H9 (cell line): ENCODE results near the gene ACSS2. TPM values are rescaled to one million over a fixed set of nuclear protein-coding genes. Genes with fewer than 3 reads are reported as not detected.

Experiments used
- DNase-seq: peaks from one replicate; pipeline ENCODE4 v3.0.0-alpha.2; 2017
- H2AFZ ChIP-seq: one replicate; pipeline ENCODE4 v1.6.1; 2013; ENCODE audit warnings: mild to moderate bottlenecking, low read length, control low read depth, moderate library complexity
- H2AK5ac ChIP-seq: 2 replicates; pipeline ENCODE4 v1.6.1; 2013; ENCODE audit warnings: low read length, control low read depth, mixed read lengths; ENCODE audit not compliant: insufficient read length
- H2BK120ac ChIP-seq: one replicate; pipeline ENCODE4 v1.6.1; 2013; ENCODE audit warnings: low read depth, mild to moderate bottlenecking, low read length, control low read depth, inconsistent platforms; ENCODE audit not compliant: poor library complexity, severe bottlenecking
- H2BK12ac ChIP-seq: 2 replicates; pipeline ENCODE4 v1.6.1; 2013; ENCODE audit warnings: low read length, control low read depth, mixed read lengths, low read depth; ENCODE audit not compliant: insufficient read length
- H2BK15ac ChIP-seq: 2 replicates; pipeline ENCODE4 v1.6.1; 2013; ENCODE audit warnings: low read depth, low read length, control low read depth
- H2BK20ac ChIP-seq: one replicate; pipeline ENCODE4 v1.6.1; 2013; ENCODE audit warnings: low read depth, mild to moderate bottlenecking, low read length, control low read depth, inconsistent platforms; ENCODE audit not compliant: poor library complexity, severe bottlenecking
- H2BK5ac ChIP-seq: 2 replicates; pipeline ENCODE4 v1.6.1; 2013; ENCODE audit warnings: low read length, control low read depth, mixed read lengths; ENCODE audit not compliant: insufficient read length
- H3K14ac ChIP-seq: 2 replicates; pipeline ENCODE4 v1.6.1; 2013; ENCODE audit warnings: low read length, control low read depth; ENCODE audit not compliant: insufficient read depth
- H3K18ac ChIP-seq: 2 replicates; pipeline ENCODE4 v1.6.1; 2013; ENCODE audit warnings: low read depth, mild to moderate bottlenecking, mixed read lengths, low read length, control low read depth; ENCODE audit not compliant: insufficient read length
- H3K23ac ChIP-seq: 2 replicates; pipeline ENCODE4 v1.6.1; 2013; ENCODE audit warnings: low read length, control low read depth, mixed read lengths, low read depth; ENCODE audit not compliant: insufficient read length
- H3K23me2 ChIP-seq: 2 replicates; pipeline ENCODE4 v1.6.1; 2013; ENCODE audit warnings: low read depth, mild to moderate bottlenecking, mixed read lengths, low read length, control low read depth; ENCODE audit not compliant: insufficient read length, poor library complexity, severe bottlenecking
- H3K27ac ChIP-seq: 2 replicates; pipeline ENCODE4 v1.5.1; 2013; ENCODE audit warnings: low read length, control low read depth, mixed read lengths, low read depth; ENCODE audit not compliant: insufficient read length
- H3K27me3 ChIP-seq: 2 replicates; pipeline ENCODE4 v1.6.1; 2013; ENCODE audit warnings: low read length, control low read depth, inconsistent platforms; ENCODE audit not compliant: insufficient read depth
- H3K4ac ChIP-seq: 2 replicates; pipeline ENCODE4 v1.6.1; 2013; ENCODE audit warnings: low read depth, mild to moderate bottlenecking, control low read depth, inconsistent platforms, low read length, moderate library complexity
- H3K4me1 ChIP-seq: 2 replicates; pipeline ENCODE4 v1.6.1; 2013; ENCODE audit warnings: low read length, control low read depth, inconsistent platforms; ENCODE audit not compliant: insufficient read depth
- H3K4me2 ChIP-seq: 2 replicates; pipeline ENCODE4 v1.6.1; 2013; ENCODE audit warnings: low read length, control low read depth, mixed read lengths; ENCODE audit not compliant: insufficient read length, insufficient read depth
- H3K56ac ChIP-seq: 2 replicates; pipeline ENCODE4 v1.6.1; 2013; ENCODE audit warnings: low read depth, mild to moderate bottlenecking, mixed read lengths, low read length, control low read depth; ENCODE audit not compliant: insufficient read length
- H3K79me1 ChIP-seq: 2 replicates; pipeline ENCODE4 v1.6.1; 2013; ENCODE audit warnings: low read depth, mild to moderate bottlenecking, moderate library complexity, low read length, control low read depth, inconsistent platforms; ENCODE audit not compliant: insufficient read depth, poor library complexity, severe bottlenecking
- H3K79me2 ChIP-seq: 2 replicates; pipeline ENCODE4 v1.6.1; 2013; ENCODE audit warnings: low read length, control low read depth, inconsistent platforms; ENCODE audit not compliant: insufficient read depth
- H3K9ac ChIP-seq: 2 replicates; pipeline ENCODE4 v1.6.1; 2013; ENCODE audit warnings: low read length, control low read depth, mixed read lengths; ENCODE audit not compliant: insufficient read length; ENCODE audit errors: extremely low read depth
- H3K9me3 ChIP-seq: one replicate; pipeline ENCODE4 v1.6.1; 2013; ENCODE audit warnings: low read depth, low read length, inconsistent platforms; ENCODE audit not compliant: control insufficient read depth
- H3T11ph ChIP-seq: one replicate; pipeline ENCODE4 v1.6.1; 2013; ENCODE audit warnings: mild to moderate bottlenecking, low read length, control low read depth, inconsistent platforms
- H4K20me1 ChIP-seq: one replicate; pipeline ENCODE4 v1.6.1; 2013; ENCODE audit not compliant: control insufficient read depth, insufficient read length, insufficient read depth
- H4K5ac ChIP-seq: 2 replicates; pipeline ENCODE4 v1.6.1; 2013; ENCODE audit warnings: low read depth, mild to moderate bottlenecking, mixed read lengths, low read length, control low read depth; ENCODE audit not compliant: insufficient read length
- H4K8ac ChIP-seq: replicated peaks from 2 replicates; pipeline ENCODE4 v1.6.1; 2013; ENCODE audit warnings: low read length, control low read depth, mixed read lengths, low read depth; ENCODE audit not compliant: insufficient read length
- H4K91ac ChIP-seq: 2 replicates; pipeline ENCODE4 v1.6.1; 2013; ENCODE audit warnings: low read depth, mild to moderate bottlenecking, moderate library complexity, mixed read lengths, low read length, control low read depth; ENCODE audit not compliant: insufficient read length
- H3K27ac Mint-ChIP-seq, 3 experiments: 2 replicates in 2 of 3; 3 replicates in 1 of 3; pipeline ENCODE4 v1.8.0; 2020 to 2021; ENCODE audit warnings: mixed read lengths in 3 of 3, mild to moderate bottlenecking in 1 of 3, moderate library complexity in 1 of 3
- H3K27me3 Mint-ChIP-seq: 2 replicates; pipeline ENCODE4 v1.8.0; 2021; ENCODE audit warnings: low read depth, mild to moderate bottlenecking, moderate library complexity, mixed read lengths
- H3K36me3 Mint-ChIP-seq, 3 experiments: 2 replicates in 2 of 3; 3 replicates in 1 of 3; pipeline ENCODE4 v1.8.0; 2020 to 2021; ENCODE audit warnings: low read depth in 3 of 3, mixed read lengths in 3 of 3; ENCODE audit not compliant: insufficient read depth in 1 of 3
- H3K4me1 Mint-ChIP-seq, 2 experiments: 2 replicates each; pipeline ENCODE4 v1.8.0; 2020; ENCODE audit warnings: mixed read lengths in 2 of 2
- H3K4me3 Mint-ChIP-seq, 2 experiments: 2 replicates in 1 of 2; 3 replicates in 1 of 2; pipeline ENCODE4 v1.8.0; 2020 to 2021; ENCODE audit warnings: mild to moderate bottlenecking in 2 of 2, mixed read lengths in 2 of 2, moderate library complexity in 1 of 2
- H3K9me3 Mint-ChIP-seq, 2 experiments: 2 replicates in 1 of 2; 3 replicates in 1 of 2; pipeline ENCODE4 v1.8.0; 2020; ENCODE audit warnings: mild to moderate bottlenecking in 2 of 2, mixed read lengths in 2 of 2, moderate library complexity in 1 of 2
- WGBS: extraction: QIAGEN DNeasy Blood & Tissue Kit; methylation state at CpG from one replicate; pipeline ENCODE4 v1.1.7; 2013; ENCODE audit warnings: missing lambda C conversion rate, low lambda C conversion rate, mixed read lengths; ENCODE audit not compliant: insufficient read length; ENCODE audit errors: extremely low coverage; 5-methylcytosine and 5-hydroxymethylcytosine counted together
- long read RNA-seq: library from polyadenylated mRNA; unstranded; transcript quantifications from one replicate; pipeline ENCODE4 v2.0.0, GENCODE V29; 2020
- total RNA-seq: library from RNA; stranded (reverse); gene quantifications from 2 replicates; pipeline ENCODE4 v1.2.1, GENCODE V29; 2021
- TF ChIP-seq, protein P1 (sequence below): fragments of 200-600 bp; sonication (generic); conservative IDR thresholded peaks from 3 replicates; pipeline ENCODE4 v1.8.0; 2021; ENCODE audit warnings: antibody characterized with exemption, mild to moderate bottlenecking

The ACSS2 gene, protein sequence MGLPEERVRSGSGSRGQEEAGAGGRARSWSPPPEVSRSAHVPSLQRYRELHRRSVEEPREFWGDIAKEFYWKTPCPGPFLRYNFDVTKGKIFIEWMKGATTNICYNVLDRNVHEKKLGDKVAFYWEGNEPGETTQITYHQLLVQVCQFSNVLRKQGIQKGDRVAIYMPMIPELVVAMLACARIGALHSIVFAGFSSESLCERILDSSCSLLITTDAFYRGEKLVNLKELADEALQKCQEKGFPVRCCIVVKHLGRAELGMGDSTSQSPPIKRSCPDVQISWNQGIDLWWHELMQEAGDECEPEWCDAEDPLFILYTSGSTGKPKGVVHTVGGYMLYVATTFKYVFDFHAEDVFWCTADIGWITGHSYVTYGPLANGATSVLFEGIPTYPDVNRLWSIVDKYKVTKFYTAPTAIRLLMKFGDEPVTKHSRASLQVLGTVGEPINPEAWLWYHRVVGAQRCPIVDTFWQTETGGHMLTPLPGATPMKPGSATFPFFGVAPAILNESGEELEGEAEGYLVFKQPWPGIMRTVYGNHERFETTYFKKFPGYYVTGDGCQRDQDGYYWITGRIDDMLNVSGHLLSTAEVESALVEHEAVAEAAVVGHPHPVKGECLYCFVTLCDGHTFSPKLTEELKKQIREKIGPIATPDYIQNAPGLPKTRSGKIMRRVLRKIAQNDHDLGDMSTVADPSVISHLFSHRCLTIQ
- 12.2 and 15.4 TPM in 2 replicates for total RNA-seq
- long read RNA-seq, transcript ACSS2-202 (18 exons, 3,065 nt), result major isoform, 93 of 111 reads
- long read RNA-seq, partial matches to known transcripts, result 4 of 111 reads
- long read RNA-seq, other reads (novel, unspliced or antisense), result 12 of 111 reads

DNA sequence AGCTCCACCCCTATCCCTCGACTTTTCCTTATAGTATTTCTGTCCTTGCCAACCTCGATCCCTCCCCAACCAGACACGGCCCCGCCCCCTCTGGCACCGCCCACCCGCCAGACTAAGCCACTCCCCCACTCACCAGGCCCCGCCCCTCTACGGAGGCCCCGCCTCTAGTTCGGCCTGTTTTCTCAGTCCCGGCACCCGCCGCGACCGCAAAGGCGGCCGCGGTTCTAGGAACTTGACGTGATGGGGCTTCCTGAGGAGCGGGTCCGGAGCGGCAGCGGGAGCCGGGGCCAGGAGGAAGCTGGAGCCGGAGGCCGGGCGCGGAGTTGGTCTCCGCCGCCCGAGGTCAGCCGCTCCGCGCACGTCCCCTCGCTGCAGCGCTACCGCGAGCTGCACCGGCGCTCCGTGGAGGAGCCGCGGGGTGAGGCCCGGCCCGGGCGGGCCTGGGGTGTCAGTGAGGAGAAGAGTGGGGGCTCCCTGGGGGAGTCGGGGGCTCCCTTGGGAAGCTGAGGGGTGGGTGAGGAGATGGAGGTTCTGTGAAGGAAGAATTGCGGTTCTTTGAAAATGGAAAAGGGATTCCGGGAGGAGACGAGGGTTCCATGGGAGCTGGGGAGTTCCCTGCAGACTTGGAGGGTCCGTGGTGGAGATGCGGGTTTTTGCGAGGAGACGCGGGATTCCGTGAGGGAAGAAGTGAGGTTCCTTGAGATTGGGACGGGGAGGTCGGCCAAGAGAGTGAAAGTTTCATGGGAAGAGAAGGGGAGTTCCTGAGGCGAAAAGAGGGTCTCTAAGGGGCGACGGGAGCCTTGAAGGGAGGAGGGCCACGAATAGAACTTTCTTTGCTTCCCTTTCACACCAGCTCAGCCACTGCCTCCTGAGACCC is at the start of gene ACSS2:
Gene ACSS2 (plus strand): TSS at position 207 of the 877 bp plus-strand sequence. CDS start 34 bp downstream, at position 241.
- peaks cover 7% of the 10 kb centered on the region; the same call in 1 of the 2 replicates for H3K4me1 ChIP-seq
- no peak within 1 kb of the TSS for H4K91ac ChIP-seq
- no peak within 1 kb of the TSS for H3K23ac ChIP-seq
- no peaks in the 10 kb centered on the region; a peak in 1 of 7 replicates for H3K36me3 Mint-ChIP-seq
- no peak within 1 kb of the TSS; the same call in none of the 2 replicates for H3K14ac ChIP-seq
- no peak within 1 kb of the TSS for H3K18ac ChIP-seq
- no peak within 1 kb of the TSS for H4K8ac ChIP-seq
- H3K27me3 ChIP-seq, result no peaks in the 10 kb centered on the region; the same call in 1 of the 2 replicates
- no peak within 1 kb of the TSS for H2BK15ac ChIP-seq
- H4K5ac ChIP-seq, result no peak within 1 kb of the TSS
- no peak for DNase-seq
- H3K9ac ChIP-seq, result peak within 1 kb of the TSS; percentile 42
- H2AFZ ChIP-seq, result peak within 1 kb of the TSS; percentile 49
- H2BK120ac ChIP-seq, result no peak within 1 kb of the TSS
- H3K27ac Mint-ChIP-seq, result peak within 1 kb of the TSS; percentile 78 to 90 (median 85)
- peaks cover 14% of the 10 kb centered on the region for H3K23me2 ChIP-seq
- H3K9me3 ChIP-seq, result no peaks in the 10 kb centered on the region
- no peak within 1 kb of the TSS for H3K27ac ChIP-seq
- H3K56ac ChIP-seq, result no peak within 1 kb of the TSS
- WGBS, result no CpG with 5 or more reads among the region's 63 CpGs
- peaks cover 36% of the 10 kb centered on the region in 2 experiments for H3K4me1 Mint-ChIP-seq
- no peak within 1 kb of the TSS for H2AK5ac ChIP-seq
- no peak within 1 kb of the TSS for H2BK20ac ChIP-seq
- no peak within 1 kb of the TSS for H2BK12ac ChIP-seq
- H3K27me3 Mint-ChIP-seq, result peaks cover 37% of the 10 kb centered on the region
- no peak within 1 kb of the TSS for H3T11ph ChIP-seq
- no peak within 1 kb of the TSS for H2BK5ac ChIP-seq
- H4K20me1 ChIP-seq, result no peaks in the 10 kb centered on the region
- no peaks in the 10 kb centered on the region for H3K9me3 Mint-ChIP-seq
- no peaks in the 10 kb centered on the region for H3K79me1 ChIP-seq
- H3K79me2 ChIP-seq, result no peaks in the 10 kb centered on the region; the same call in 1 of the 2 replicates
- peak within 1 kb of the TSS; percentile 95 for H3K4me2 ChIP-seq
- no peak within 1 kb of the TSS for H3K4ac ChIP-seq
- TF ChIP-seq, protein P1, sequence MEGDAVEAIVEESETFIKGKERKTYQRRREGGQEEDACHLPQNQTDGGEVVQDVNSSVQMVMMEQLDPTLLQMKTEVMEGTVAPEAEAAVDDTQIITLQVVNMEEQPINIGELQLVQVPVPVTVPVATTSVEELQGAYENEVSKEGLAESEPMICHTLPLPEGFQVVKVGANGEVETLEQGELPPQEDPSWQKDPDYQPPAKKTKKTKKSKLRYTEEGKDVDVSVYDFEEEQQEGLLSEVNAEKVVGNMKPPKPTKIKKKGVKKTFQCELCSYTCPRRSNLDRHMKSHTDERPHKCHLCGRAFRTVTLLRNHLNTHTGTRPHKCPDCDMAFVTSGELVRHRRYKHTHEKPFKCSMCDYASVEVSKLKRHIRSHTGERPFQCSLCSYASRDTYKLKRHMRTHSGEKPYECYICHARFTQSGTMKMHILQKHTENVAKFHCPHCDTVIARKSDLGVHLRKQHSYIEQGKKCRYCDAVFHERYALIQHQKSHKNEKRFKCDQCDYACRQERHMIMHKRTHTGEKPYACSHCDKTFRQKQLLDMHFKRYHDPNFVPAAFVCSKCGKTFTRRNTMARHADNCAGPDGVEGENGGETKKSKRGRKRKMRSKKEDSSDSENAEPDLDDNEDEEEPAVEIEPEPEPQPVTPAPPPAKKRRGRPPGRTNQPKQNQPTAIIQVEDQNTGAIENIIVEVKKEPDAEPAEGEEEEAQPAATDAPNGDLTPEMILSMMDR, result no peak
- H3K4me3 Mint-ChIP-seq, result peak within 1 kb of the TSS; percentile 81 to 97
